ENCODE measurements around the gene SLF1.

SLF1 gene

DNA sequence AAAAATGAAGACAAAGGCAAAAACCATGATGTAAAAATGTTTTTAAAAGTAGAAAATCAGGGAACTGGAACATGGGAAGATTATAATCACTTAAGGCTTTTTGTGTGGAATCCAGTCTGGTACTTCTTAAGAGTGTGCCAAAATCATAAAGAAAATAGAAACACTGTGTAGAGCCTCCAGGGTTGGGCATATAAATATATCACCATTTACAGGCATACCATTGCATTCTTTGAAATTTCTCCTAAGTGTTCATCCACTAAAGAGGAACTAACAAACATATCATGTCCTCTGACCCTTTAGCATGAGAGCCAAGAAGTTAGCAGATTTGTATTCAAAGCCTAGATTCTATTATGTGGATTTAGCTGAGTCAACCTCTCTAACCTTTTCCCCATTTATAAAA, 93.3 kb downstream of the SLF1 start:
- no peak for DNase-seq (ENCODE audit: low read depth)

DNA sequence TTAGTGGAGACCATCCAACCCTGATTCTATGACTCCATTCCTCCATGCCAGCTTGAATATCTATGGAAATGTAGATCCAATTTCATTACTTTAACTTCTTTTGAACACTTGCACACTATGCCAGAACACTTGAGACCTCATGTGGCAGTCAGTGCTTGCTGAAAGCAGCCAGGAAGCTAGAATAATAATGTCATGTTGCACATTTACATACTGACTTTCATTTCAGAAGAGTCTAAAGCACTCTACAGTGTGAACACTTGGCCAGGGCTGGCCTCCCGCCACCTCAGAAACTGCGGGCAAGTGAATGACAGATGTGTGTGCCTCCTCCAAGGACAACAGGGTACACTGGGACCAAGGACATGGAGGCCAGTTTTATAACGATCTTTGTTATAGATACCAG, 97.3 kb downstream of the SLF1 start:
- DNase-seq (ENCODE audit: low read depth) = no peak

DNA sequence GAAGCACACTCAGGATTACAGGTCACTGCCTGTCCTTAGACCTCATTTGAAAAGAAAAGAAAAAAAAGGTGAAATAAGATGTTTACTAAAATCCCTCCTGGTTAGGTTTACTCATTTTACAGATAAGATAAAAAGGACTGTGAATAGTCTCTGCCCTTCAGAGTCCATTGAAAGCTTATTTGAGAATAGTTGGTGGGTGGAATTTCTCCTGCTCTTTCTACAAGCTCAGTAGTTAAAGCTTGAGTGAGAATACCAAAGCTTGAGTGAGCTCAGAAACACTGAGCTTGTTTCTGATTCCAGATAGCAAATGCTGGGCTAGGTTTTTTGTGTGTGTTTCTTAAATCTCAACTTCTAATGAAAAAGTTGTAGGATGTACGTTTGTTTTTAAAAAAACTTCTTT, 106.7 kb downstream of the SLF1 start:
- DNase-seq (ENCODE audit: low read depth) = no peak

DNA sequence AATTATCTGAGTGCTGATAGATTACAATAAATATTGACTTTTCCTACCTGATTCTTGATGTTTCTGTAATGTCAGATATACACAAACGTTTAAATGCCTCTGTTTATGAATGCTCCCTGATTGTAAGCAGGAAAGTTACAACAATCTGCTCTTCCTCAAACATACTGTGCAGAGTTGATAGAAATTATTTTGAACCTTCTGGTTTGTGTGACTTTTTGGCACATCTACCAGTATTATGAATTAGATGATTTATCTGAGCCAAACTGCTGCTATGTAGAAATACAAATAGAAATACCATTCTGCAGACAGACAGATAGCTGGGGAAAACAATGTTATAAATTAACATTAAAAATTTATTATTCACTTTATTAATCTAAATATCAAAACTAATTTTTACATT, 113.0 kb downstream of the SLF1 start:
- DNase-seq (ENCODE audit: low read depth) = no peak

DNA sequence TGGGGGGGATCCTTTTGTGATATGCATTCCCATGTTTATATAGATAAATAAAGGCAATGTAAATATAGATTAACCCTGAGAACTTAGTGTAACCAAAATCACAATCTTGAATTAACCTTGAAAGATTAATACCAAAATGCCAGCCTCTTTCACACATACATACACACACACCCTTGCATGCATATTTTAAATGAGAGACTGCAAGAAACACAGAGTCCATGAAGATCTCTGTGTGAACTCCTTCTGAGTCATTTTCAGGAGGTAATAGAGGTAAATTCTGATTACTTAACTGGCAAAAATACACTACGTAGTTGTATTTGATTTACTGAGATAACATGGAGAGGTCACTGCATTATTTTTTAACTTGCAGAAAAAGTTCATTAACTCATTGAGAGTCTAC, 118.0 kb downstream of the SLF1 start:
- DNase-seq (ENCODE audit: low read depth) = no peak

DNA sequence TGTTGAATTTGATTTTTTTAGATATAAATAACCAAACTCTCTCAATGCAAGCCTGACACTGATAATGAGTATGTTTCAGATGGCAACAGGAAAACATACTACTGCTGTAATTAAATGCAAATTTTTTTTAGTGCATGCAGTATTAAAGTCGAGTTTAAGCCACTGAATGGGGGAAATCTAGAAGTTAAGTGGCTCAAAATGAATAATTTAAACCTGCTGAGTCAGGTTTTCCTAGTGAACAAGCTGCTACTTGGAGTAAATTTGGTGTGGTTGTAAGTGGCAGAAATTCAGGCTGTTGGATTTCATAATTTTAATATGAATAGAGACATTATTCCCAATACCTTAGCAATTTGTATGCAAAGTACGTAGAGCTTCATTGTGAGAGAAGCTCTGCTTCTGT, 121.8 kb downstream of the SLF1 start:
- DNase-seq (ENCODE audit: low read depth) = no peak

DNA sequence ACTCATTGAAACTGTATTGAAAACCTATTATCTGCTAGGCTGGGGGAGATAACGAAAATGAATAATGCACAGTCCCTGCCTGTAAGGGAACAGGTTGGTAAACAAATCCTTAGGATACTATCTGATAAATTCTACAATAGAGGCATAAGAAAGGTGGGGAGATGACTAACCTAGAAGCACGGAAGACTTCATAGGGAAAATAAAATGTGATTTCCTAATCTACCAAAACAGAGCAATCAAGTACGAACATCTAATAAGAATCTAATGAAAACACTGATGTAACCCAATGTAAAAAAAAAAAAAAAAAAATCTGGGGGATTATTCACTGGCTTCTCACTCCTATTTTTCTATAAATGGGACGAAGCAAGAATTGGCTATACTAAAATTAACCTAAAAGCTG, 124.4 kb downstream of the SLF1 start:
- DNase-seq (ENCODE audit: low read depth) = no peak

DNA sequence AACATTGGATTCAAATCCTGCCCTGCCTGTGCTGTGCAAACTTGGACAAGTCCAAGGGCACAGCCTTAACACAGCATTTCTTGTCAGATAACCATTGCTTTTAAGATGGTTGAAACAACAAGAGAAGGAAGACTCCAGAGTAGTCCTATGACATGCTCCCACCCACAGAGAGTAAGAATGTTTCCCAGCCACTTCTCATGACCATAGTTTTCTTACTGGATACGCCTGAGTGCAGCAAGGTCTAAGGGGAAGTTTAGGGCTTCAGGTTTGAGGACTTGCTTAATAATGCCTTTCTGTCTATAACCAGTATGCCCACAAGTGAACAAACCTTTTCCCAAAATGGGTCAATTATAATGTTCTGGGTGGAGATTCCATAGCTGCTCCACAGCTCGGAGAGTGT, 126.4 kb downstream of the SLF1 start:
- no peak for DNase-seq (ENCODE audit: low read depth)

DNA sequence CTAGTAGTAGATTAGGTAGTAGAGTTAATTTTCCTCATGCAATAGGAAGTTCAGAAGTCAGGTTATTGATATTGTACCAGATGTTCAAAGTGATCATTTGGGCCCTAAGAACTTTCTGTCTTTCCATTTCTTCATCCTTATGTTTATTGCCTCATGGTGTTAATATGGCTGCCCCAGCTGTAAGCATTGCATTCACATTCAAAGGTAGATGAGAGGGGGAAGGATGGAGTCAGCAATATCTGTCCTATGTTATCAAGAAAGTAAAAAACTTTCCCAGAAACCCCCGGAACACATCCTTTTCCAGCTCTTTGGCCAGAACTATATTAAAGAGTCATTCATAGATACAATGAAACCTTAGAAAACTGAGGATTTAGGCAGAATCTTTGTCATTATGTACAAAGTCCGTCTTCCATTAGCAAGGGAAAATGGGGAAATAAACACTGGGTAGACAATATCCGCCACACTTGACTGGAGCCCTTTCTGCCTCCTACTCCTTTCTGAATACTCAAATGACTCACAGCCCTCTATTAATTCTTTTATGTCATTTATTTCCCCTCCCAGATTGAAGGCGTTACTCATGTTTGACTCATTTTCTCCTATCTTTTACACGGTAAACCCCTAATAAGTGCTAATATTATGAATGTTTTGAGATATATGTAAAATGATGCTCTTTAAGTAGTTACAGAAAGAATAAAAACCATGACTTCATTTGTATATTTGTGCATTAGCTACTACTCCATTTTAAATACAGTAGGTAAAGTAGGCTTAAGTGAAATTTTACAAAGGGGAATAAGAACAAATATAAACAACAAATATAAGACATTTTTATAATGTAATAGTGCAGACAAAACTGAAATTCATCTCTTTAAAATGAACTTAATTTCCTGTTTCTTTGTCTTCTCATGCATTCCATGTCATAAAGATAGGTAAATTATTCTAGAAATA, 127.6 kb downstream of the SLF1 start:
- no peak for DNase-seq (ENCODE audit: low read depth)

DNA sequence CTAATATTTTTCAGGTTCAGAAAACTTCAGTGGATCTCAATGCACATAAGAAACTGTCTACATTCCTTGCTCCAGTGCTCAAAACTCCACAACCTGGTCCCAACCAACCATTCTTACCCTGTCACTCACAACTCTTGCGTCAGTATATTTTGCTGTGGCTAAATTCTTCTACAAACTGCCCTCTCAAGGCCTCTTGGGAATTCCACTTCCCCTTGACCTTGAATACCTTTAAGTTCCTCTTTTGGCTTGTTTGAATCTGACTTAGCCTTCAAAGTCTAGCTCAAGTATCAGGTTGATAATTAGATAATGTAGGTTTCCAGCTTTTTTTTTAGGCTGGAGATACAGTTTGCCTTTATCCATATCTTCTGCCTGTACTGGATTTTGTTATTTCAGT, 128.3 kb downstream of the SLF1 start:
- no peak for DNase-seq (ENCODE audit: low read depth)

All from activated T-cell treated with anti-CD3 and anti-CD28 coated beads for 48 hours (primary cell).